Left ventricle myocardium inferior (tissue), 1 donor: ENCODE data around the gene ROBO2. TPM values are rescaled to one million over a fixed set of nuclear protein-coding genes. Genes with fewer than 3 reads are reported as not detected.
A peak's percentile ranks its signal among the peaks of the same experiment; 100 is the strongest.

Experiments used
- DNase-seq: peaks from one replicate; pipeline ENCODE4 v3.0.0-alpha.2; 2020
- H3K27ac ChIP-seq: fragments of 200-600 bp; replicated peaks from 2 replicates; pipeline ENCODE4 v1.8.0; 2021
- H3K27me3 ChIP-seq: fragments of 200-600 bp; 2 replicates; pipeline ENCODE4 v1.8.0; 2021; ENCODE audit warnings: low read depth
- H3K36me3 ChIP-seq: fragments of 200-600 bp; 2 replicates; pipeline ENCODE4 v1.8.0; 2021
- H3K4me1 ChIP-seq: fragments of 200-600 bp; 2 replicates; pipeline ENCODE4 v1.8.0; 2021
- H3K4me3 ChIP-seq: fragments of 200-600 bp; 2 replicates; pipeline ENCODE4 v1.8.0; 2021; ENCODE audit warnings: mild to moderate bottlenecking, moderate library complexity
- H3K9me3 ChIP-seq: fragments of 200-600 bp; replicated peaks from 2 replicates; pipeline ENCODE4 v1.8.0; 2021
- intact Hi-C: fragments of 100-400 bp; cut with micrococcal nuclease; formaldehyde crosslinking; loops from one replicate; pipeline ENCODE4 v1.11.0; 2022
- total RNA-seq: library from RNA; stranded (reverse); fragmentation: NEBNext Ultra II Directional; extraction: Animal tissue kit (Norgen Biotek cat#: 25700); gene quantifications from one replicate; pipeline ENCODE4 v1.2.1, GENCODE V29; 2021
- TF ChIP-seq, protein P1 (sequence below): fragments of 200-600 bp; IDR thresholded peaks from 2 replicates; pipeline ENCODE4 v1.8.0; 2021; ENCODE audit warnings: antibody characterized with exemption, mild to moderate bottlenecking, borderline replicate concordance
- donor health status: DM: no; HTN: yes; CAD: no; lungs with severe emphysema.

Gene ROBO2
- total RNA-seq, 1 donor from 2014 or later = 0.19 TPM

GRCh38 chr3:77345009-77345408 lies 305.1 kb downstream of the ROBO2 start:
- DNase-seq = no peak
- no peaks in the 10 kb centered on the region for H3K4me1 ChIP-seq
- H3K4me3 ChIP-seq = no peak overlapping the region
- no peaks in the 10 kb centered on the region for H3K36me3 ChIP-seq
- no peak overlapping the region for H3K27ac ChIP-seq
- no peaks in the 10 kb centered on the region for H3K27me3 ChIP-seq
- TF ChIP-seq, protein P1, sequence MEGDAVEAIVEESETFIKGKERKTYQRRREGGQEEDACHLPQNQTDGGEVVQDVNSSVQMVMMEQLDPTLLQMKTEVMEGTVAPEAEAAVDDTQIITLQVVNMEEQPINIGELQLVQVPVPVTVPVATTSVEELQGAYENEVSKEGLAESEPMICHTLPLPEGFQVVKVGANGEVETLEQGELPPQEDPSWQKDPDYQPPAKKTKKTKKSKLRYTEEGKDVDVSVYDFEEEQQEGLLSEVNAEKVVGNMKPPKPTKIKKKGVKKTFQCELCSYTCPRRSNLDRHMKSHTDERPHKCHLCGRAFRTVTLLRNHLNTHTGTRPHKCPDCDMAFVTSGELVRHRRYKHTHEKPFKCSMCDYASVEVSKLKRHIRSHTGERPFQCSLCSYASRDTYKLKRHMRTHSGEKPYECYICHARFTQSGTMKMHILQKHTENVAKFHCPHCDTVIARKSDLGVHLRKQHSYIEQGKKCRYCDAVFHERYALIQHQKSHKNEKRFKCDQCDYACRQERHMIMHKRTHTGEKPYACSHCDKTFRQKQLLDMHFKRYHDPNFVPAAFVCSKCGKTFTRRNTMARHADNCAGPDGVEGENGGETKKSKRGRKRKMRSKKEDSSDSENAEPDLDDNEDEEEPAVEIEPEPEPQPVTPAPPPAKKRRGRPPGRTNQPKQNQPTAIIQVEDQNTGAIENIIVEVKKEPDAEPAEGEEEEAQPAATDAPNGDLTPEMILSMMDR = no peak
- H3K9me3 ChIP-seq = no peaks in the 10 kb centered on the region
- intact Hi-C loops = no loop called here

GRCh38 chr3:77348244-77348855 lies 308.5 kb downstream of the ROBO2 start:
- Histone ChIP-seq H3K27ac (no peak overlapping the region), H3K4me3 (no peak overlapping the region), H3K27me3 (no peaks in the 10 kb centered on the region), H3K36me3 (no peaks in the 10 kb centered on the region), H3K4me1 (no peaks in the 10 kb centered on the region), H3K9me3 (no peaks in the 10 kb centered on the region)
- intact Hi-C loops = no loop called here
- no peak for DNase-seq
- TF ChIP-seq, protein P1 = peak; percentile 35

- Histone ChIP-seq H3K27ac (no peak overlapping the region), H3K9me3 (no peaks in the 10 kb centered on the region), H3K4me1 (no peaks in the 10 kb centered on the region), H3K4me3 (no peak overlapping the region), H3K27me3 (no peaks in the 10 kb centered on the region), H3K36me3 (no peaks in the 10 kb centered on the region)
- TF ChIP-seq, protein P1 = no peak
- DNase-seq = no peak
- intact Hi-C loops = no loop called here
Measured at GRCh38 chr3:77354958-77355357, 315.1 kb downstream of the ROBO2 start.

DNA sequence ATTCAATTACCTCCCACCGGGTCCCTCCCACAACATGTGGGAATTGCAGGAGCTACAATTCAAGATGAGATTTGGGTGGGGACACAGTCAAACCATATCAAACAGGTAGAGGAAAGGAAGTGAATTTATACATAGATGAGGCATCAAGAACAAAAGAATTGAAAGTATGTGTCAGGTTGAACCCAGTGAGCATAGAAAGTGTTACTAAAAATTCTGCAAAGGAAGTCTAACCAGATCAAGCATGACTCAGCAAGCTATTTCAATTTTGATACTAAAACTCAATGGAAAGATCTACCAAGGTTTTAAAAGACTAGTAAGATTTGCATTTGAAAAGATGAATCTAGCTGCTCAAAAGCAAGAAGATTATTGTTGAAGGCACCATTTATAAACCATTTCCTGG lies 323.0 kb downstream of the ROBO2 start:
- DNase-seq = no peak
- Histone ChIP-seq H3K9me3 (no peaks in the 10 kb centered on the region), H3K36me3 (no peaks in the 10 kb centered on the region), H3K4me3 (no peak overlapping the region), H3K4me1 (no peaks in the 10 kb centered on the region), H3K27ac (no peak overlapping the region), H3K27me3 (no peaks in the 10 kb centered on the region)
- intact Hi-C loops = no loop called here
- TF ChIP-seq, protein P1 = no peak

- Histone ChIP-seq H3K4me1 (no peaks in the 10 kb centered on the region), H3K4me3 (no peak overlapping the region), H3K27ac (no peak overlapping the region), H3K27me3 (no peaks in the 10 kb centered on the region), H3K9me3 (no peaks in the 10 kb centered on the region), H3K36me3 (no peaks in the 10 kb centered on the region)
- TF ChIP-seq, protein P1 = no peak
- intact Hi-C loops = no loop called here
- no peak for DNase-seq
Measured at GRCh38 chr3:77365152-77365551, 325.3 kb downstream of the ROBO2 start.
